GM12874 (cell line): Measurements from ENCODE around the gene COL9A1.

Experiments used
- CTCF ChIP-seq: IDR thresholded peaks from 2 replicates; pipeline ENCODE4 v1.5.1; 2011; ENCODE audit warnings: low read depth, mild to moderate bottlenecking, control low read depth, low read length, moderate library complexity; ENCODE audit not compliant: insufficient read depth

Gene COL9A1

GRCh38 chr6:70327036-70327435, 24.2 kb upstream of the COL9A1 start:
- no peak for TF ChIP-seq CTCF

GRCh38 chr6:70325009-70325408, 22.1 kb upstream of the COL9A1 start:
- TF ChIP-seq CTCF = no peak

GRCh38 chr6:70315079-70315751, 12.3 kb upstream of the COL9A1 start:
- no peak for TF ChIP-seq CTCF

- no peak for TF ChIP-seq CTCF
These were observed 11.4 kb upstream of the COL9A1 start for GRCh38 chr6:70314296-70314695.

GRCh38 chr6:70312165-70312745, 9.4 kb upstream of the COL9A1 start:
- no peak for TF ChIP-seq CTCF

- no peak for TF ChIP-seq CTCF
These were observed 7.3 kb upstream of the COL9A1 start for GRCh38 chr6:70310063-70310694.

GRCh38 chr6:70309243-70309642, 6.4 kb upstream of the COL9A1 start:
- no peak for TF ChIP-seq CTCF
